Right lobe of liver (tissue), 6 donors: ENCODE results near the gene ERMP1. TPM values are rescaled to one million over a fixed set of nuclear protein-coding genes. Genes with fewer than 3 reads are reported as not detected.

ENCODE experiments used
- ATAC-seq, 4 donors: fragments of 200-7000 bp; cut with Tn5 transposase; one replicate each; pipeline ENCODE4 v1.9.1; 2020; ENCODE audit warnings: mild to moderate bottlenecking in 4 of 4, moderate library complexity in 4 of 4
- DNase-seq, 3 donors: peaks; one replicate each; pipeline ENCODE4 v3.0.0-alpha.2; 2020
- H3K27ac ChIP-seq, 3 donors: fragments of 200-600 bp; one replicate each; pipeline ENCODE4 v1.8.0; 2022
- H3K27me3 ChIP-seq, 2 donors: fragments of 200-600 bp; one replicate each; pipeline ENCODE4 v1.8.0; 2022
- H3K36me3 ChIP-seq, 4 donors: fragments of 200-600 bp; sonication (generic) in 1 of 4; one replicate each; pipeline versions ENCODE4 v1.5.1 to v1.8.0; 2017 to 2022; ENCODE audit warnings: control low read depth in 1 of 4
- H3K4me1 ChIP-seq, 4 donors: fragments of 200-600 bp; sonication (generic) in 1 of 4; one replicate each; pipeline versions ENCODE4 v1.5.1 to v1.8.0; 2017 to 2022; ENCODE audit warnings: control low read depth in 1 of 4
- H3K4me3 ChIP-seq, 3 donors: fragments of 200-600 bp; one replicate each; pipeline ENCODE4 v1.8.0; 2022
- H3K9me3 ChIP-seq, 4 donors: fragments of 200-600 bp; sonication (generic) in 1 of 4; one replicate each; pipeline versions ENCODE4 v1.5.1 to v1.8.0; 2017 to 2022; ENCODE audit warnings: control low read depth in 1 of 4
- CTCF ChIP-seq, 4 donors: fragments of 200-600 bp in 3 of 4; fragments of 450-650 bp in 1 of 4; IDR thresholded peaks; one replicate each; pipeline versions ENCODE4 v1.5.1 to v1.8.0; 2016 to 2022; ENCODE audit warnings: antibody characterized with exemption in 4 of 4, mild to moderate bottlenecking in 2 of 4
- POLR2A ChIP-seq: fragments of 450-650 bp; IDR thresholded peaks from one replicate; pipeline ENCODE4 v1.6.1; 2017; ENCODE audit warnings: antibody characterized with exemption, mild to moderate bottlenecking
- WGBS: methylation state at CpG from one replicate; pipeline ENCODE4 v1.1.6; 2018; ENCODE audit warnings: low coverage, low lambda C conversion rate; ENCODE audit not compliant: insufficient coverage; ENCODE audit errors: missing lambda C conversion rate; 5-methylcytosine and 5-hydroxymethylcytosine counted together
- intact Hi-C, 2 donors: fragments of 100-400 bp; cut with DNase I; formaldehyde crosslinking; loops; one replicate each; pipeline versions ENCODE4 v1.11.2 to v1.14.1; 2022
- total RNA-seq, 6 experiments: library from RNA; depleted of rRNA in 2 of 6; stranded (reverse); fragments of >200 nt in 2 of 6; fragmentation: NEBNext Ultra II Directional in 3 of 6; extraction: Animal tissue kit (Norgen Biotek cat#: 25700) in 3 of 6; gene quantifications; one replicate each; pipeline versions ENCODE4 v1.1.0 to v1.2.4, GENCODE V29; 2016 to 2023
- donor health status: DM: no; HTN: yes; CAD: no.
- donor health status: DM: no; HTN: no; CAD: no.
- donor health status: DM: no; HTN: no; CAD: no.
- donor health status: DM: no; HTN: yes; CAD: no.
- donor health status: DM: no; HTN: yes; CAD: no.

ERMP1 gene
- total RNA-seq, 6 experiments from 2014 or later, result 7.9 to 13.9 (median 10.2) TPM

- Histone ChIP-seq H3K9me3 (no peaks in the 10 kb centered on the region), H3K27ac (no peak overlapping the region), H3K36me3 (no peaks in the 10 kb centered on the region), H3K27me3 (no peaks in the 10 kb centered on the region), H3K4me1 (no peaks in the 10 kb centered on the region), H3K4me3 (no peak overlapping the region)
- DNase-seq (no peak), ATAC-seq (no peak)
- WGBS, result 81% methylated on average over 3 of the region's 3 CpGs
- intact Hi-C loops, result no loop called here
- no peak for TF ChIP-seq POLR2A
- TF ChIP-seq CTCF (IDR thresholded peaks at IDR 0.05), result no peak
These were observed 15.5 kb upstream of the ERMP1 start for GRCh38 chr9:5848372-5848882.

- Histone ChIP-seq H3K27ac (no peak overlapping the region), H3K4me3 (no peak overlapping the region), H3K36me3 (no peaks in the 10 kb centered on the region), H3K9me3 (no peaks in the 10 kb centered on the region), H3K4me1 (no peaks in the 10 kb centered on the region), H3K27me3 (no peaks in the 10 kb centered on the region)
- peak in 2 of 4 donors; percentile 33 to 85 for ATAC-seq
- intact Hi-C loops, result no loop called here
- no peak for DNase-seq
- 61% methylated on average over 3 of the region's 4 CpGs for whole genome bisulfite sequencing
- TF ChIP-seq CTCF (IDR thresholded peaks at IDR 0.05) (no peak), POLR2A (no peak)
These were observed 13.6 kb upstream of the ERMP1 start for GRCh38 chr9:5846501-5846921.

GRCh38 chr9:5846096-5846495, 13.2 kb upstream of the ERMP1 start:
- Histone ChIP-seq H3K9me3 (no peaks in the 10 kb centered on the region), H3K36me3 (no peaks in the 10 kb centered on the region), H3K27me3 (no peaks in the 10 kb centered on the region), H3K27ac (no peak overlapping the region), H3K4me3 (no peak overlapping the region), H3K4me1 (no peaks in the 10 kb centered on the region)
- WGBS, result no CpG with 5 or more reads among the region's 1 CpG
- TF ChIP-seq CTCF (IDR thresholded peaks at IDR 0.05), result no peak
- no peak for TF ChIP-seq POLR2A
- intact Hi-C loops, result no loop called here
- ATAC-seq (no peak), DNase-seq (no peak)

- WGBS, result 36% methylated on average over 1 of the region's 1 CpG
- intact Hi-C loops, result no loop called here
- no peak overlapping the region for H3K4me3 ChIP-seq
- ATAC-seq, result no peak
- H3K9me3 ChIP-seq, result no peaks in the 10 kb centered on the region
- no peak overlapping the region for H3K27ac ChIP-seq
- no peaks in the 10 kb centered on the region for H3K36me3 ChIP-seq
- TF ChIP-seq CTCF (IDR thresholded peaks at IDR 0.05) (no peak), POLR2A (no peak)
- no peak for DNase-seq
- no peaks in the 10 kb centered on the region for H3K27me3 ChIP-seq
- no peaks in the 10 kb centered on the region for H3K4me1 ChIP-seq
These were observed 12.2 kb upstream of the ERMP1 start for GRCh38 chr9:5845157-5845531.
